HEK293 (cell line): ENCODE data around the gene NRROS.

Experiments used
- CTCF ChIA-PET: fragments of 350-600 bp; formaldehyde crosslinking; extraction: SDS; loops from one replicate; lab custom pipeline; 2021; ENCODE audit warnings: antibody characterized with exemption; lab: Yijun Ruan, JAX
- POLR2A ChIA-PET: fragments of 300-600 bp; formaldehyde crosslinking; extraction: SDS; loops from one replicate; lab custom pipeline; 2020; ENCODE audit warnings: antibody characterized with exemption, inconsistent platforms; lab: Yijun Ruan, JAX
- H3K27ac ChIP-seq: fragments of 200-500 bp; sonication (Bioruptor generic); 2 replicates; pipeline ENCODE4 v1.5.1; 2014; ENCODE audit warnings: low read depth, low read length, control low read depth, inconsistent platforms; ENCODE audit errors: extremely low read depth
- H3K36me3 ChIP-seq, 2 experiments: fragments of 200-500 bp in 1 of 2; sonication (Bioruptor generic) in 1 of 2; 1 replicate in 1 of 2; 2 replicates in 1 of 2; pipeline ENCODE4 v1.5.1; 2014 to 2017; ENCODE audit warnings: inconsistent platforms in 2 of 2, low read length in 2 of 2; ENCODE audit not compliant: control insufficient read depth in 2 of 2, insufficient read depth in 1 of 2
- H3K4me1 ChIP-seq: fragments of 200-500 bp; sonication (Bioruptor generic); 2 replicates; pipeline ENCODE4 v1.5.1; 2014; ENCODE audit warnings: mild to moderate bottlenecking, low read length, inconsistent platforms; ENCODE audit not compliant: control insufficient read depth, insufficient read depth
- H3K4me3 ChIP-seq: 2 replicates; pipeline ENCODE4 v1.5.1; 2011; ENCODE audit warnings: low read depth, mild to moderate bottlenecking, control low read depth, low read length, moderate library complexity
- H3K9me3 ChIP-seq: fragments of 200-500 bp; sonication (Bioruptor generic); 2 replicates; pipeline ENCODE4 v1.5.1; 2014; ENCODE audit warnings: low read depth, low read length, inconsistent platforms; ENCODE audit not compliant: control insufficient read depth, insufficient read depth
- GFI1B ChIP-seq: fragments of 450-650 bp; formaldehyde crosslinking; IDR thresholded peaks from 2 replicates; pipeline ENCODE4 v1.5.1; 2016; ENCODE audit warnings: missing biosample characterization, missing genetic modification characterization
- SCRT2 ChIP-seq: fragments of 450-650 bp; formaldehyde crosslinking; IDR thresholded peaks from 2 replicates; pipeline ENCODE4 v1.5.1; 2016; ENCODE audit warnings: missing biosample characterization, missing genetic modification characterization
- TRIM28 ChIP-seq: IDR thresholded peaks from 2 replicates; pipeline ENCODE4 v1.6.1; 2011; ENCODE audit warnings: low read length, control low read depth, borderline replicate concordance
- WT1 ChIP-seq: fragments of 450-650 bp; formaldehyde crosslinking; IDR thresholded peaks from 2 replicates; pipeline ENCODE4 v1.5.1; 2016; ENCODE audit warnings: missing biosample characterization, missing genetic modification characterization
- ZBTB17 ChIP-seq: fragments of 450-650 bp; formaldehyde crosslinking; IDR thresholded peaks from 2 replicates; pipeline ENCODE4 v1.5.1; 2016; ENCODE audit warnings: missing biosample characterization, missing genetic modification characterization
- ZBTB7A ChIP-seq: fragments of 450-650 bp; formaldehyde crosslinking; IDR thresholded peaks from 2 replicates; pipeline ENCODE4 v1.5.1; 2016; ENCODE audit warnings: low read depth, missing biosample characterization, missing genetic modification characterization
- ZBTB8A ChIP-seq: fragments of 450-650 bp; formaldehyde crosslinking; IDR thresholded peaks from 2 replicates; pipeline ENCODE4 v1.5.1; 2016; ENCODE audit warnings: missing biosample characterization, missing genetic modification characterization
- ZEB2 ChIP-seq: fragments of 450-650 bp; formaldehyde crosslinking; IDR thresholded peaks from 2 replicates; pipeline ENCODE4 v1.5.1; 2016; ENCODE audit warnings: missing biosample characterization, missing genetic modification characterization
- ZFHX2 ChIP-seq: fragments of 450-650 bp; formaldehyde crosslinking; conservative IDR thresholded peaks from 2 replicates; pipeline ENCODE4 v1.5.1; 2016; ENCODE audit warnings: missing biosample characterization, missing genetic modification characterization
- ZNF112 ChIP-seq: fragments of 450-650 bp; formaldehyde crosslinking; IDR thresholded peaks from 2 replicates; pipeline ENCODE4 v1.5.0; 2017; ENCODE audit warnings: missing biosample characterization, missing genetic modification characterization
- ZNF114 ChIP-seq: fragments of 450-650 bp; formaldehyde crosslinking; IDR thresholded peaks from 2 replicates; pipeline ENCODE4 v1.5.0; 2017; ENCODE audit warnings: missing biosample characterization, missing genetic modification characterization
- ZNF140 ChIP-seq: fragments of 450-650 bp; formaldehyde crosslinking; IDR thresholded peaks from 2 replicates; pipeline ENCODE4 v1.5.1; 2016; ENCODE audit warnings: missing biosample characterization, missing genetic modification characterization
- ZNF16 ChIP-seq: fragments of 450-650 bp; formaldehyde crosslinking; IDR thresholded peaks from 2 replicates; pipeline ENCODE4 v1.5.1; 2016; ENCODE audit warnings: low read depth, missing biosample characterization, missing genetic modification characterization
- ZNF211 ChIP-seq: fragments of 450-650 bp; formaldehyde crosslinking; IDR thresholded peaks from 2 replicates; pipeline ENCODE4 v1.5.1; 2016; ENCODE audit warnings: low read depth, missing biosample characterization, missing genetic modification characterization
- ZNF214 ChIP-seq: fragments of 450-650 bp; formaldehyde crosslinking; IDR thresholded peaks from 2 replicates; pipeline ENCODE4 v1.5.1; 2017; ENCODE audit warnings: missing biosample characterization, mild to moderate bottlenecking, missing genetic modification characterization, borderline replicate concordance
- ZNF37A ChIP-seq: fragments of 450-650 bp; IDR thresholded peaks from 2 replicates; pipeline ENCODE4 v1.5.1; 2018; ENCODE audit warnings: missing biosample characterization, missing genetic modification characterization
- ZNF530 ChIP-seq: fragments of 450-650 bp; formaldehyde crosslinking; IDR thresholded peaks from 2 replicates; pipeline ENCODE4 v1.5.1; 2016; ENCODE audit warnings: low read depth, missing biosample characterization, missing genetic modification characterization
- ZNF600 ChIP-seq: fragments of 450-650 bp; formaldehyde crosslinking; IDR thresholded peaks from 2 replicates; pipeline ENCODE4 v1.5.1; 2016; ENCODE audit warnings: missing biosample characterization, missing genetic modification characterization
- ZNF621 ChIP-seq: fragments of 450-650 bp; formaldehyde crosslinking; IDR thresholded peaks from 2 replicates; pipeline ENCODE4 v1.5.1; 2017; ENCODE audit warnings: missing biosample characterization, missing genetic modification characterization
- ZNF677 ChIP-seq: fragments of 450-650 bp; IDR thresholded peaks from 2 replicates; pipeline ENCODE4 v1.5.0; 2018; ENCODE audit warnings: missing biosample characterization, mild to moderate bottlenecking, missing genetic modification characterization, moderate library complexity
- ZNF768 ChIP-seq: fragments of 450-650 bp; formaldehyde crosslinking; IDR thresholded peaks from 2 replicates; pipeline ENCODE4 v1.5.1; 2018; ENCODE audit warnings: missing biosample characterization, mild to moderate bottlenecking, missing genetic modification characterization
- TF ChIP-seq, protein P1 (sequence below): fragments of 450-650 bp; formaldehyde crosslinking; IDR thresholded peaks from 2 replicates; pipeline ENCODE4 v1.5.1; 2017; ENCODE audit warnings: missing biosample characterization, missing genetic modification characterization
- TF ChIP-seq, protein P2 (sequence below): fragments of 450-650 bp; formaldehyde crosslinking; IDR thresholded peaks from 2 replicates; pipeline ENCODE4; 2016; ENCODE audit warnings: missing biosample characterization, missing genetic modification characterization
- TF ChIP-seq, protein P3 (sequence below): fragments of 450-650 bp; formaldehyde crosslinking; IDR thresholded peaks from 2 replicates; pipeline ENCODE4 v1.5.1; 2016; ENCODE audit warnings: missing biosample characterization, missing genetic modification characterization, low read depth
- TF ChIP-seq, protein P4 (sequence below): fragments of 450-650 bp; formaldehyde crosslinking; IDR thresholded peaks from 2 replicates; pipeline ENCODE4 v1.5.1; 2016; ENCODE audit warnings: missing biosample characterization, missing genetic modification characterization

Gene NRROS

DNA sequence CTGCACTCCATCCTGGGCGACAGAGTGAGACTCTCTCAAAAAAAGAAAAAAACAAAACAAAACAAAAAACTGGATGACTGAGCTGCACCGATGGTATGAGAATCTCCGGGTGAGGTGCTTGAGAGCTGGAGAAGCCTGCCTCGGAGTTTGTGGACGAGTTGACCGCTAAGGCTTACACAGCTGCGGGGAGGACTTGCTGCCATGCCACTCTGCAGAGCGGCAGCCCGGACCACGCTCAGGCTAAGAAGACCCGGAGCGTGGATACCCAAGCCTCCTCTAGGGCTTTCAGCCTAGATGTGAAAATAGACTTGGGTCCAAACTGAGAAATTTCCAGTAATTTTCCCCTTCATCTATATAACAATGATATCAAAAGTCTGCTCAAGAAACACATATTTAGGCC, 16.0 kb downstream of the NRROS start (continued):
- TF ChIP-seq ZFHX2 (tag by site-specific recombination): no peak
- no peak for TF ChIP-seq ZNF112
- no peak for TF ChIP-seq ZNF140 (tag by site-specific recombination)
- TF ChIP-seq ZNF16: no peak
- TF ChIP-seq ZNF114: no peak
- TF ChIP-seq, protein P1, sequence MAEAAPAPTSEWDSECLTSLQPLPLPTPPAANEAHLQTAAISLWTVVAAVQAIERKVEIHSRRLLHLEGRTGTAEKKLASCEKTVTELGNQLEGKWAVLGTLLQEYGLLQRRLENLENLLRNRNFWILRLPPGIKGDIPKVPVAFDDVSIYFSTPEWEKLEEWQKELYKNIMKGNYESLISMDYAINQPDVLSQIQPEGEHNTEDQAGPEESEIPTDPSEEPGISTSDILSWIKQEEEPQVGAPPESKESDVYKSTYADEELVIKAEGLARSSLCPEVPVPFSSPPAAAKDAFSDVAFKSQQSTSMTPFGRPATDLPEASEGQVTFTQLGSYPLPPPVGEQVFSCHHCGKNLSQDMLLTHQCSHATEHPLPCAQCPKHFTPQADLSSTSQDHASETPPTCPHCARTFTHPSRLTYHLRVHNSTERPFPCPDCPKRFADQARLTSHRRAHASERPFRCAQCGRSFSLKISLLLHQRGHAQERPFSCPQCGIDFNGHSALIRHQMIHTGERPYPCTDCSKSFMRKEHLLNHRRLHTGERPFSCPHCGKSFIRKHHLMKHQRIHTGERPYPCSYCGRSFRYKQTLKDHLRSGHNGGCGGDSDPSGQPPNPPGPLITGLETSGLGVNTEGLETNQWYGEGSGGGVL (tag by site-specific recombination): no peak
- TF ChIP-seq ZNF600: no peak
- no peak for TF ChIP-seq ZBTB17 (tag by site-specific recombination)
- TF ChIP-seq, protein P2, sequence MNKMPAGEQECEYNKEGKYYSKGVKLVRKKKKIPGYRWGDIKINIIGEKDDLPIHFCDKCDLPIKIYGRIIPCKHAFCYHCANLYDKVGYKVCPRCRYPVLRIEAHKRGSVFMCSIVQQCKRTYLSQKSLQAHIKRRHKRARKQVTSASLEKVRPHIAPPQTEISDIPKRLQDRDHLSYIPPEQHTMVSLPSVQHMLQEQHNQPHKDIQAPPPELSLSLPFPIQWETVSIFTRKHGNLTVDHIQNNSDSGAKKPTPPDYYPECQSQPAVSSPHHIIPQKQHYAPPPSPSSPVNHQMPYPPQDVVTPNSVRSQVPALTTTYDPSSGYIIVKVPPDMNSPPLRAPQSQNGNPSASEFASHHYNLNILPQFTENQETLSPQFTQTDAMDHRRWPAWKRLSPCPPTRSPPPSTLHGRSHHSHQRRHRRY (tag by site-specific recombination): no peak

DNA sequence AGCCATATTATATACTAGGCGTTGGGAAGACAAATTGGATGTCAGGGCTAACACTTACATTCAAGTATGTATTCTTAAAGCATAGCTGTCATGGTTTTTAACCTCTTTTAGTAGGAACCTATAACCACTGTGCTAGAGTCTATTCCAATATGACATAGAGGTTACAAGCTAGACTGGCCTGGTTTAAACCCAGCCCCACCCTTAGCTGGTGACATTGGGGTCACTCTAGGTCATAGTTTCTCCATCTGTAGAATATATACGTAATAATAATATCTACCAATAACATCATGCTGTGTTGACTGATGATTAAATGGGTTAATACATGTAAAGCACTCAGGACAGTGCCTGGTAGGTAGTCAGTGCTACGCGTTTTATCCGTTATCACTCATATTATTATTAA, 16.7 kb downstream of the NRROS start:
- Histone ChIP-seq H3K4me1 (no peaks in the 10 kb centered on the region), H3K9me3 (no peaks in the 10 kb centered on the region), H3K36me3 (no peaks in the 10 kb centered on the region), H3K27ac (no peak overlapping the region), H3K4me3 (no peak overlapping the region)
- ChIA-PET CTCF (no interaction called here), POLR2A (no interaction called here)
- TF ChIP-seq ZNF211 (tag by site-specific recombination): no peak
- TF ChIP-seq ZNF677 (tag by site-specific recombination): no peak
- no peak for TF ChIP-seq ZNF37A
- TF ChIP-seq, protein P3, sequence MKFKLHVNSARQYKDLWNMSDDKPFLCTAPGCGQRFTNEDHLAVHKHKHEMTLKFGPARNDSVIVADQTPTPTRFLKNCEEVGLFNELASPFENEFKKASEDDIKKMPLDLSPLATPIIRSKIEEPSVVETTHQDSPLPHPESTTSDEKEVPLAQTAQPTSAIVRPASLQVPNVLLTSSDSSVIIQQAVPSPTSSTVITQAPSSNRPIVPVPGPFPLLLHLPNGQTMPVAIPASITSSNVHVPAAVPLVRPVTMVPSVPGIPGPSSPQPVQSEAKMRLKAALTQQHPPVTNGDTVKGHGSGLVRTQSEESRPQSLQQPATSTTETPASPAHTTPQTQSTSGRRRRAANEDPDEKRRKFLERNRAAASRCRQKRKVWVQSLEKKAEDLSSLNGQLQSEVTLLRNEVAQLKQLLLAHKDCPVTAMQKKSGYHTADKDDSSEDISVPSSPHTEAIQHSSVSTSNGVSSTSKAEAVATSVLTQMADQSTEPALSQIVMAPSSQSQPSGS (tag by site-specific recombination): no peak
- no peak for TF ChIP-seq ZBTB7A (tag by site-specific recombination)
- TF ChIP-seq ZNF768 (tag by site-specific recombination): no peak
- no peak for TF ChIP-seq SCRT2
- TF ChIP-seq GFI1B: no peak
- TF ChIP-seq ZNF530 (tag by site-specific recombination): no peak
- TF ChIP-seq, protein P4, sequence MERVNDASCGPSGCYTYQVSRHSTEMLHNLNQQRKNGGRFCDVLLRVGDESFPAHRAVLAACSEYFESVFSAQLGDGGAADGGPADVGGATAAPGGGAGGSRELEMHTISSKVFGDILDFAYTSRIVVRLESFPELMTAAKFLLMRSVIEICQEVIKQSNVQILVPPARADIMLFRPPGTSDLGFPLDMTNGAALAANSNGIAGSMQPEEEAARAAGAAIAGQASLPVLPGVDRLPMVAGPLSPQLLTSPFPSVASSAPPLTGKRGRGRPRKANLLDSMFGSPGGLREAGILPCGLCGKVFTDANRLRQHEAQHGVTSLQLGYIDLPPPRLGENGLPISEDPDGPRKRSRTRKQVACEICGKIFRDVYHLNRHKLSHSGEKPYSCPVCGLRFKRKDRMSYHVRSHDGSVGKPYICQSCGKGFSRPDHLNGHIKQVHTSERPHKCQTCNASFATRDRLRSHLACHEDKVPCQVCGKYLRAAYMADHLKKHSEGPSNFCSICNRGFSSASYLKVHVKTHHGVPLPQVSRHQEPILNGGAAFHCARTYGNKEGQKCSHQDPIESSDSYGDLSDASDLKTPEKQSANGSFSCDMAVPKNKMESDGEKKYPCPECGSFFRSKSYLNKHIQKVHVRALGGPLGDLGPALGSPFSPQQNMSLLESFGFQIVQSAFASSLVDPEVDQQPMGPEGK (tag by site-specific recombination): no peak
- no peak for TF ChIP-seq ZNF214 (tag by site-specific recombination)
- TF ChIP-seq TRIM28: no peak
- no peak for TF ChIP-seq ZEB2 (tag by site-specific recombination)
- no peak for TF ChIP-seq WT1 (tag by site-specific recombination)
- TF ChIP-seq ZNF621 (tag by site-specific recombination): no peak
- no peak for TF ChIP-seq ZBTB8A
